PC-9 (cell line): ENCODE results near the gene PPP1R3C. TPM values are rescaled to one million over a fixed set of nuclear protein-coding genes. Genes with fewer than 3 reads are reported as not detected.

Source experiments
- BruUV-seq: library from RNA; stranded (reverse); fragments of 400-500 nt; replicated peaks from 2 replicates; lab custom pipeline; 2021; lab: Mats Ljungman, UMichigan
- CTCF ChIA-PET: fragments of 300-600 bp; sonication (Branson Sonifier 250); formaldehyde crosslinking; loops from one replicate; lab custom pipeline; 2022; ENCODE audit warnings: antibody characterized with exemption; lab: Charles Lee
- POLR2A ChIA-PET: fragments of 300-600 bp; sonication (Branson Sonifier 250); formaldehyde crosslinking; loops from one replicate; lab custom pipeline; 2022; ENCODE audit warnings: antibody characterized with exemption; ENCODE audit not compliant: unreplicated experiment; lab: Charles Lee
- DNase-seq, 2 experiments: peaks; one replicate each; pipeline versions ENCODE4 v3.0.0 to v3.0.0-alpha.2; 2015 to 2022; ENCODE audit warnings: mixed read lengths in 1 of 2
- H2AFZ ChIP-seq: fragments of 200-600 bp; sonication (generic); 2 replicates; pipeline ENCODE4 v1.8.1; 2017; ENCODE audit warnings: antibody characterized with exemption
- H3F3A ChIP-seq: fragments of 200-600 bp; sonication (generic); 2 replicates; pipeline ENCODE4 v1.8.1; 2017; ENCODE audit warnings: antibody characterized with exemption, mild to moderate bottlenecking, low read depth; ENCODE audit not compliant: insufficient read depth
- H3K27ac ChIP-seq: fragments of 200-600 bp; sonication (generic); 2 replicates; pipeline ENCODE4 v1.6.1; 2016; ENCODE audit warnings: mixed run types
- H3K27me3 ChIP-seq: fragments of 200-600 bp; sonication (generic); 2 replicates; pipeline ENCODE4 v1.6.1; 2016; ENCODE audit warnings: low read depth, mixed run types; ENCODE audit not compliant: insufficient read depth
- H3K36me3 ChIP-seq: fragments of 200-600 bp; sonication (generic); 2 replicates; pipeline ENCODE4 v1.6.1; 2016; ENCODE audit warnings: low read depth, mixed run types
- H3K4me1 ChIP-seq: fragments of 200-600 bp; sonication (generic); replicated peaks from 2 replicates; pipeline ENCODE4 v1.6.1; 2016; ENCODE audit warnings: mixed run types; ENCODE audit not compliant: insufficient read depth
- H3K4me2 ChIP-seq: fragments of 200-600 bp; sonication (generic); 2 replicates; pipeline ENCODE4 v1.6.1; 2017; ENCODE audit warnings: mixed run types
- H3K4me3 ChIP-seq: fragments of 200-600 bp; sonication (generic); 2 replicates; pipeline ENCODE4 v1.6.1; 2016; ENCODE audit warnings: mixed run types
- H3K79me2 ChIP-seq: fragments of 200-600 bp; sonication (generic); 2 replicates; pipeline ENCODE4 v1.6.1; 2017; ENCODE audit warnings: low read depth, mixed run types
- H3K9me2 ChIP-seq: fragments of 200-600 bp; sonication (generic); 2 replicates; pipeline ENCODE4 v1.8.1; 2017; ENCODE audit warnings: mild to moderate bottlenecking; ENCODE audit not compliant: insufficient read depth
- H3K9me3 ChIP-seq: fragments of 200-600 bp; sonication (generic); 2 replicates; pipeline ENCODE4 v1.8.1; 2016; ENCODE audit warnings: low read depth; ENCODE audit not compliant: insufficient read depth
- H4K20me1 ChIP-seq: fragments of 200-600 bp; sonication (generic); 2 replicates; pipeline ENCODE4 v1.8.1; 2017; ENCODE audit not compliant: insufficient read depth
- CTCF ChIP-seq: fragments of 200-600 bp; sonication (generic); conservative IDR thresholded peaks from 2 replicates; pipeline ENCODE4 v1.6.1; 2017; ENCODE audit warnings: mixed run types, antibody characterized with exemption, mild to moderate bottlenecking, moderate library complexity
- EZH2 ChIP-seq: fragments of 200-600 bp; sonication (generic); IDR thresholded peaks from 2 replicates; pipeline ENCODE4 v1.8.0; 2017; ENCODE audit warnings: antibody characterized with exemption, low read depth
- intact Hi-C: fragments of 100-400 bp; cut with micrococcal nuclease; formaldehyde crosslinking; loops from one replicate; pipeline ENCODE4 v1.10.0; 2022; ENCODE audit not compliant: unreplicated experiment
- total RNA-seq: library from RNA; stranded (reverse); gene quantifications from 2 replicates; pipeline ENCODE4 v1.2.3, GENCODE V29; 2021

PPP1R3C gene
- total RNA-seq, 1 experiment from 2014 or later, result 1.8 TPM

GRCh38 chr10:91627344-91628102 is 5.3 kb downstream of the PPP1R3C start:
- DNase-seq, result no peak
- no peaks in the 10 kb centered on the region for H3K36me3 ChIP-seq
- intact Hi-C loops, result no loop called here
- ChIA-PET POLR2A (no interaction called here), CTCF (no interaction called here)
- BruUV-seq, result no TSS peak
- TF ChIP-seq EZH2, result no peak
- no peak for TF ChIP-seq CTCF
- H3K27me3 ChIP-seq, result no peaks in the 10 kb centered on the region
- no peaks in the 10 kb centered on the region for H4K20me1 ChIP-seq
- no peaks in the 10 kb centered on the region for H3F3A ChIP-seq
- no peak overlapping the region for H3K27ac ChIP-seq
- no peaks in the 10 kb centered on the region for H3K9me3 ChIP-seq
- no peaks in the 10 kb centered on the region for H3K4me1 ChIP-seq
- H3K4me2 ChIP-seq, result no peak overlapping the region
- no peaks in the 10 kb centered on the region for H3K79me2 ChIP-seq
- no peak overlapping the region for H3K4me3 ChIP-seq
- H3K9me2 ChIP-seq, result no peaks in the 10 kb centered on the region
- H2AFZ ChIP-seq, result no peak overlapping the region

- H3K36me3 ChIP-seq, result no peaks in the 10 kb centered on the region
Observed at GRCh38 chr10:91626936-91627335, 5.9 kb downstream of the PPP1R3C start.

GRCh38 chr10:91624633-91625032 is 8.2 kb downstream of the PPP1R3C start:
- intact Hi-C loops, result no loop called here
- DNase-seq, result no peak
- Histone ChIP-seq H4K20me1 (no peaks in the 10 kb centered on the region), H3K27ac (no peak overlapping the region), H3F3A (no peaks in the 10 kb centered on the region), H3K9me3 (no peaks in the 10 kb centered on the region), H3K79me2 (no peaks in the 10 kb centered on the region), H3K36me3 (no peaks in the 10 kb centered on the region), H3K4me3 (no peak overlapping the region), H3K9me2 (no peaks in the 10 kb centered on the region), H2AFZ (no peak overlapping the region), H3K27me3 (no peaks in the 10 kb centered on the region), H3K4me2 (no peak overlapping the region), H3K4me1 (no peaks in the 10 kb centered on the region)
- no TSS peak for BruUV-seq
- ChIA-PET POLR2A (no interaction called here), CTCF (no interaction called here)
- no peak for TF ChIP-seq EZH2
- no peak for TF ChIP-seq CTCF

More at GRCh38 chr10:91626936-91627335, 5.9 kb downstream of the PPP1R3C start:
- BruUV-seq, result no TSS peak
- no peaks in the 10 kb centered on the region for H4K20me1 ChIP-seq
- H3K27ac ChIP-seq, result no peak overlapping the region
- CTCF ChIA-PET, result no interaction called here
- no peaks in the 10 kb centered on the region for H3K4me1 ChIP-seq
- TF ChIP-seq CTCF, result no peak
- no peak for TF ChIP-seq EZH2
- H3K4me3 ChIP-seq, result no peak overlapping the region
- H3K27me3 ChIP-seq, result no peaks in the 10 kb centered on the region
- H3F3A ChIP-seq, result no peaks in the 10 kb centered on the region
- H2AFZ ChIP-seq, result no peak overlapping the region
- POLR2A ChIA-PET, result no interaction called here
- intact Hi-C loops, result no loop called here
- DNase-seq, result no peak
- no peaks in the 10 kb centered on the region for H3K9me3 ChIP-seq
- H3K4me2 ChIP-seq, result no peak overlapping the region
- H3K9me2 ChIP-seq, result no peaks in the 10 kb centered on the region
- no peaks in the 10 kb centered on the region for H3K79me2 ChIP-seq
